ENCODE results near the gene UBE2L5.
"Not testable (repeated sequence)": the region's sequence is repeated elsewhere in the genome, so short reads cannot be mapped to it uniquely, and the experiment has no call there.

DNA sequence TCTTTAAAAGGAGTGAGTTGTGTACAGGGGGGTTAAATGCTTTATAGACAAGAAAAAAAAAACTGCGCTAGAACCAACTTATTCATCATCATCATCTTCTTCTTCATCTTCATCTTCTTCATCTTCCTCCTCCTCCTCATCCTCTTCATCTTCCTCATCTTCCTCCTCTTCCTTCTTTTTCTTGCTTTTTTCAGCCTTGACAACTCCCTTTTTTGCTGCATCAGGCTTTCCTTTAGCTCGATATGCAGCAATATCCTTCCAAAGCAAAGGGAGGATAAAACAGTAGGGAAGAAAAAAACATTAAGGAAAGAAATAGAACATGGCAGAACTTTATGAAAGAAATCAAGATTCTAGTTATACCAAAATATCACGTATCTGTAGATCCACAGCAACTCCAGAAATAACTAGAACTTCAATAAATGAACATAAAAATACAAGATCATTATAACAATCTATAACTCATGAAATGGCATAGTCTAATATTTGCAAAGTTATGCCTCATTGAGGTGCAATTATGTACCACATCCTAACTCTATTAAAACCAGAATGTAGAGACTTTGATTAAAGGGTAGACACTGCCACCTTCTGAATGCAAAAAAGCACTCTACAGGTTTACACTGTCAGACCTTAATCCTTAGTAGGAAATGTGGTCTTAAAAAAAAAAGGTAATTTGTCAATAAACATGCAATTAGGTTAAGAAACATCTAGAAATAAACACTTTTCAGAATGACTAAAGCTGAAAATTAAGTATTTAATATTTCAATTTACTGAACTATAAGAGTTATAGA is 39.2 kb downstream of the UBE2L5 start:
- TF ChIP-seq, protein P1, sequence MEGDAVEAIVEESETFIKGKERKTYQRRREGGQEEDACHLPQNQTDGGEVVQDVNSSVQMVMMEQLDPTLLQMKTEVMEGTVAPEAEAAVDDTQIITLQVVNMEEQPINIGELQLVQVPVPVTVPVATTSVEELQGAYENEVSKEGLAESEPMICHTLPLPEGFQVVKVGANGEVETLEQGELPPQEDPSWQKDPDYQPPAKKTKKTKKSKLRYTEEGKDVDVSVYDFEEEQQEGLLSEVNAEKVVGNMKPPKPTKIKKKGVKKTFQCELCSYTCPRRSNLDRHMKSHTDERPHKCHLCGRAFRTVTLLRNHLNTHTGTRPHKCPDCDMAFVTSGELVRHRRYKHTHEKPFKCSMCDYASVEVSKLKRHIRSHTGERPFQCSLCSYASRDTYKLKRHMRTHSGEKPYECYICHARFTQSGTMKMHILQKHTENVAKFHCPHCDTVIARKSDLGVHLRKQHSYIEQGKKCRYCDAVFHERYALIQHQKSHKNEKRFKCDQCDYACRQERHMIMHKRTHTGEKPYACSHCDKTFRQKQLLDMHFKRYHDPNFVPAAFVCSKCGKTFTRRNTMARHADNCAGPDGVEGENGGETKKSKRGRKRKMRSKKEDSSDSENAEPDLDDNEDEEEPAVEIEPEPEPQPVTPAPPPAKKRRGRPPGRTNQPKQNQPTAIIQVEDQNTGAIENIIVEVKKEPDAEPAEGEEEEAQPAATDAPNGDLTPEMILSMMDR (conservative IDR thresholded peaks at IDR 0.05), result peak; percentile 51
- TF ChIP-seq ZFX (IDR thresholded peaks at IDR 0.05), result not testable (repeated sequence)
